DND-41 (cell line): ENCODE measurements around the gene MAML3.

ENCODE experiments used
- ATAC-seq: fragments of 200-7000 bp; cut with Tn5 transposase; 3 replicates; pipeline ENCODE4 v1.9.1; 2021; ENCODE audit warnings: low read depth; ENCODE audit not compliant: insufficient read depth
- DNase-seq: peaks from one replicate; pipeline ENCODE4 v3.0.0-alpha.2; 2020
- H2AFZ ChIP-seq: 2 replicates; pipeline ENCODE4 v1.6.0; 2012; ENCODE audit warnings: low read depth, low read length
- H3K27ac ChIP-seq: 2 replicates; pipeline ENCODE4 v1.5.1; 2012; ENCODE audit warnings: low read length, inconsistent platforms
- H3K27me3 ChIP-seq: fragments of 200-600 bp; sonication (generic); 2 replicates; pipeline ENCODE4 v1.6.0; 2012; ENCODE audit warnings: low read length, mild to moderate bottlenecking, inconsistent platforms; ENCODE audit not compliant: insufficient read depth, poor library complexity
- H3K36me3 ChIP-seq: 2 replicates; pipeline ENCODE4 v1.5.1; 2012; ENCODE audit warnings: low read length, inconsistent platforms; ENCODE audit not compliant: insufficient read depth
- H3K4me1 ChIP-seq: 2 replicates; pipeline ENCODE4 v1.5.1; 2012; ENCODE audit warnings: mild to moderate bottlenecking, low read length; ENCODE audit not compliant: insufficient read depth
- H3K4me2 ChIP-seq: 2 replicates; pipeline ENCODE4 v1.6.0; 2012; ENCODE audit warnings: mild to moderate bottlenecking, moderate library complexity, low read length, inconsistent platforms; ENCODE audit not compliant: insufficient read depth
- H3K4me3 ChIP-seq, 2 experiments: fragments of 200-600 bp in 1 of 2; shearing (Covaris generic) in 1 of 2; 2 replicates each; pipeline ENCODE4 v1.5.1; 2012 to 2016; ENCODE audit warnings: inconsistent platforms in 2 of 2, low read length in 2 of 2, mild to moderate bottlenecking in 2 of 2, low read depth in 1 of 2, moderate library complexity in 1 of 2
- H3K79me2 ChIP-seq: 2 replicates; pipeline ENCODE4 v1.6.0; 2012; ENCODE audit warnings: low read length, inconsistent platforms; ENCODE audit not compliant: insufficient read depth
- H3K9ac ChIP-seq: 2 replicates; pipeline ENCODE4 v1.6.0; 2012; ENCODE audit warnings: low read depth, mild to moderate bottlenecking, inconsistent platforms, low read length, moderate library complexity
- H3K9me3 ChIP-seq: 2 replicates; pipeline ENCODE4 v1.5.1; 2012; ENCODE audit warnings: low read length, moderate library complexity, mild to moderate bottlenecking, inconsistent platforms; ENCODE audit not compliant: insufficient read depth, severe bottlenecking
- H4K20me1 ChIP-seq: 2 replicates; pipeline ENCODE4 v1.6.0; 2012; ENCODE audit warnings: low read length; ENCODE audit not compliant: insufficient read depth
- CTCF ChIP-seq: IDR thresholded peaks from 2 replicates; pipeline ENCODE4 v1.5.1; 2012; ENCODE audit warnings: borderline replicate concordance, low read length, moderate library complexity, mild to moderate bottlenecking; ENCODE audit not compliant: poor library complexity, severe bottlenecking; ENCODE audit errors: extremely low read depth
- EZH2 ChIP-seq: IDR thresholded peaks from 3 replicates; pipeline ENCODE4 v1.6.1; 2012; ENCODE audit warnings: borderline replicate concordance, low read depth, mild to moderate bottlenecking, moderate library complexity, low read length, inconsistent platforms; ENCODE audit not compliant: severe bottlenecking

The MAML3 gene

DNA sequence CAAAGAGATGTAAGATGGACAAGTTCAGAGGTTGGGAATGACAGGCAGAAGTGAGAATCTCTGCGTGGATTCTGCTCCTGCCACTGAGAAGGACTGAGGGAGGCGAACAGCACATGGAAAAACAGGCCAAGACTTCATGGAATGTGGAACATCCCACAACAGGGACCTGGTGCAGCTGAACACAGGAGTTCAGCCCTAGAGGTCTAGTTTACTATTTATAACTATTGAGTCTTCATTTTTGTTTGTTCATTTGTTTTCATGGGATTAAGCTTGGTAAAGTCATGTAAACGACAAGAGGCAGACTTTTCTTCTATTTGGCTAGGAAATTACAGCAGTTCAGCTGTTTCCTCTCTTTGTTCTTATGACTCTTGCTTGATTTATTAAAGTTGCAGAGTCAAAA is 234.5 kb downstream of the MAML3 start:
- H3K27me3 ChIP-seq: no peaks in the 10 kb centered on the region
- H2AFZ ChIP-seq: no peak overlapping the region
- no peak overlapping the region for H3K4me3 ChIP-seq
- no peak for ATAC-seq
- H3K4me2 ChIP-seq: no peak overlapping the region
- H3K79me2 ChIP-seq: no peaks in the 10 kb centered on the region
- H4K20me1 ChIP-seq: peaks cover 7% of the 10 kb centered on the region; the same call in 1 of the 2 replicates
- no peaks in the 10 kb centered on the region for H3K4me1 ChIP-seq
- H3K9ac ChIP-seq: no peak overlapping the region
- no peak overlapping the region for H3K27ac ChIP-seq
- no peaks in the 10 kb centered on the region for H3K36me3 ChIP-seq
- no peak for DNase-seq
- H3K9me3 ChIP-seq: no peaks in the 10 kb centered on the region
- TF ChIP-seq EZH2 (no peak), CTCF (no peak)

- Histone ChIP-seq H4K20me1 (peaks cover 7% of the 10 kb centered on the region; the same call in 1 of the 2 replicates), H3K36me3 (no peaks in the 10 kb centered on the region), H3K27me3 (no peaks in the 10 kb centered on the region), H3K4me1 (no peaks in the 10 kb centered on the region), H3K79me2 (no peaks in the 10 kb centered on the region), H3K9ac (no peak overlapping the region), H3K4me3 (no peak overlapping the region), H3K4me2 (no peak overlapping the region), H3K9me3 (no peaks in the 10 kb centered on the region), H2AFZ (no peak overlapping the region), H3K27ac (no peak overlapping the region)
- TF ChIP-seq CTCF: no peak
- TF ChIP-seq EZH2: no peak
- DNase-seq (no peak), ATAC-seq (no peak)
Measured at GRCh38 chr4:139919004-139919403, 235.0 kb downstream of the MAML3 start.

- TF ChIP-seq EZH2: no peak
- TF ChIP-seq CTCF: no peak
- Histone ChIP-seq H4K20me1 (peaks cover 7% of the 10 kb centered on the region; the same call in 1 of the 2 replicates), H3K4me1 (no peaks in the 10 kb centered on the region), H3K9ac (no peak overlapping the region), H3K36me3 (no peaks in the 10 kb centered on the region), H3K4me2 (no peak overlapping the region), H3K79me2 (no peaks in the 10 kb centered on the region), H3K27me3 (no peaks in the 10 kb centered on the region), H2AFZ (no peak overlapping the region), H3K27ac (no peak overlapping the region), H3K9me3 (no peaks in the 10 kb centered on the region), H3K4me3 (no peak overlapping the region)
- DNase-seq (no peak), ATAC-seq (no peak)
Measured at GRCh38 chr4:139918591-139918990, 235.4 kb downstream of the MAML3 start.

DNA sequence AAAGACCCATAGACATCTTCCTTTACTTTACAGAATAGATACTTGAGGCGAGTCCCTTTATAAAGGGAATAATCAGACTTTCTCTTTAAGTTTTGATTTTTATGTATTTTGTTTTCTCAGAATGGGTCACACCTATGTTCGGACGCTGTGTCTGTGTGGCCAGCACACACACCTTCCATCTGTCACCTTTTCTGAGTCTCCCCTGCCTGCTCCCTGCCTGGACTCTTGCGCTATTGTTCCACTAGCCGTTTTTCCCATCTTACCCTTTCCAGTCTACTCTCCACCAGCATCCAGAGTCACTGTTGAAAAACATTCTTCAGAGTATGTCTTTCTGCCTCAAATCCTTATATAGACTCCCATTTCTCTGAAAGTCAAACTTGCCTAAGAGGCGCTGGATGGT is 236.1 kb downstream of the MAML3 start:
- no peak for DNase-seq
- Histone ChIP-seq H3K79me2 (no peaks in the 10 kb centered on the region), H3K9me3 (no peaks in the 10 kb centered on the region), H3K27me3 (no peaks in the 10 kb centered on the region), H3K9ac (no peak overlapping the region), H2AFZ (no peak overlapping the region), H3K27ac (no peak overlapping the region), H3K4me3 (no peak overlapping the region), H3K36me3 (no peaks in the 10 kb centered on the region), H3K4me2 (no peak overlapping the region), H3K4me1 (no peaks in the 10 kb centered on the region), H4K20me1 (peaks cover 7% of the 10 kb centered on the region; the same call in 1 of the 2 replicates)
- no peak for ATAC-seq
- no peak for TF ChIP-seq CTCF
- TF ChIP-seq EZH2: no peak
